HepG2 (cell line): Measurements from ENCODE around the gene MYO5B. TPM values are rescaled to one million over a fixed set of nuclear protein-coding genes. Genes with fewer than 3 reads are reported as not detected.

Experiments used
- ATAC-seq: fragments of 200-7000 bp; cut with Tn5 transposase; 3 replicates; pipeline ENCODE4 v1.9.1; 2020; ENCODE audit warnings: mild to moderate bottlenecking, moderate library complexity
- BruUV-seq: library from RNA; stranded (reverse); fragments of 400-500 nt; replicated peaks from 2 replicates; lab custom pipeline; 2021; lab: Mats Ljungman, UMichigan
- CTCF ChIA-PET: fragments of 300-600 bp; formaldehyde crosslinking; extraction: SDS; loops from one replicate; lab custom pipeline; 2021; ENCODE audit warnings: low total read pairs, inconsistent platforms, low intra/inter-chr PET ratio; lab: Yijun Ruan, JAX
- POLR2A ChIA-PET: fragments of 350-600 bp; sonication (Branson Sonifier 250); formaldehyde crosslinking; loops from one replicate; lab custom pipeline; 2020; ENCODE audit warnings: antibody characterized with exemption, inconsistent platforms; lab: Yijun Ruan, JAX
- DNase-seq: peaks from one replicate; pipeline ENCODE4 v3.0.0-alpha.2; 2015; ENCODE audit warnings: low spot score
- FAIRE-seq: peaks from 3 replicates; lab custom pipeline; 2011; peaks lifted over from hg19 to GRCh38; lab: Jason Lieb, UNC
- H2AFZ ChIP-seq: one replicate; pipeline ENCODE4 v1.6.1; 2011; ENCODE audit warnings: low read length, inconsistent platforms
- H3K27ac ChIP-seq: fragments of 300-600 bp; 3 replicates; pipeline ENCODE4 v1.8.0; 2011; ENCODE audit warnings: mixed run types, mild to moderate bottlenecking, mixed read lengths, low read length, inconsistent platforms; ENCODE audit not compliant: insufficient read depth; ENCODE audit errors: extremely low read length
- H3K27me3 ChIP-seq, 2 experiments: fragments of 200-600 bp in 1 of 2; 2 replicates in 1 of 2; 3 replicates in 1 of 2; pipeline versions ENCODE4 v1.6.0 to v1.8.0; 2011; ENCODE audit warnings: low read length in 2 of 2, mild to moderate bottlenecking in 2 of 2, moderate library complexity in 2 of 2, inconsistent platforms in 1 of 2; ENCODE audit not compliant: insufficient read depth in 2 of 2, control insufficient read depth in 1 of 2
- H3K36me3 ChIP-seq, 2 experiments: fragments of 200-600 bp in 1 of 2; replicated peaks in 1 of 2; 2 replicates in 1 of 2; 3 replicates in 1 of 2; pipeline versions ENCODE4 v1.5.1 to v1.8.0; 2011; ENCODE audit warnings: low read length in 2 of 2, inconsistent platforms in 1 of 2; ENCODE audit not compliant: insufficient read depth in 2 of 2, control insufficient read depth in 1 of 2
- H3K4me1 ChIP-seq: 2 replicates; pipeline ENCODE4 v1.5.1; 2012; ENCODE audit warnings: low read length, inconsistent platforms; ENCODE audit not compliant: insufficient read depth
- H3K4me2 ChIP-seq: 2 replicates; pipeline ENCODE4 v1.6.0; 2011; ENCODE audit warnings: low read depth, low read length, inconsistent platforms
- H3K4me3 ChIP-seq, 3 experiments: fragments of 200-600 bp in 1 of 3; sonication (generic), shearing (Covaris generic) in 1 of 3; replicated peaks in 1 of 3; 2 replicates each; pipeline ENCODE4 v1.5.1; 2011 to 2016; ENCODE audit warnings: low read length in 3 of 3, inconsistent platforms in 2 of 3, low read depth in 2 of 3, mild to moderate bottlenecking in 2 of 3, control low read depth in 1 of 3, mixed read lengths in 1 of 3; ENCODE audit not compliant: insufficient read depth in 1 of 3
- H3K79me2 ChIP-seq: one replicate; pipeline ENCODE4 v1.6.1; 2011; ENCODE audit warnings: low read length, inconsistent platforms; ENCODE audit not compliant: insufficient read depth
- H3K9ac ChIP-seq: 2 replicates; pipeline ENCODE4 v1.6.0; 2011; ENCODE audit warnings: mild to moderate bottlenecking, low read depth, low read length, inconsistent platforms; ENCODE audit not compliant: insufficient read depth
- H3K9me3 ChIP-seq: 2 replicates; pipeline ENCODE4 v1.5.1; 2012; ENCODE audit warnings: mild to moderate bottlenecking, low read length
- H4K20me1 ChIP-seq: 2 replicates; pipeline ENCODE4 v1.6.0; 2011; ENCODE audit warnings: inconsistent platforms, mild to moderate bottlenecking, low read length, moderate library complexity; ENCODE audit not compliant: insufficient read depth
- ISX ChIP-seq: sonication (generic); formaldehyde crosslinking; conservative IDR thresholded peaks from 2 replicates; pipeline ENCODE4 v1.5.0; 2020; ENCODE audit warnings: missing genetic modification reagents
- KDM4B ChIP-seq: sonication (generic); formaldehyde crosslinking; IDR thresholded peaks from 2 replicates; pipeline ENCODE4 v1.4.0; 2020; ENCODE audit warnings: missing genetic modification reagents
- MXD4 ChIP-seq: IDR thresholded peaks from 2 replicates; pipeline ENCODE4 v1.6.1; 2016; ENCODE audit warnings: mild to moderate bottlenecking, missing biosample characterization, missing genetic modification reagents
- RBAK ChIP-seq: sonication (generic); formaldehyde crosslinking; IDR thresholded peaks from 2 replicates; pipeline ENCODE4 v1.5.1; 2020; ENCODE audit warnings: mild to moderate bottlenecking, missing genetic modification reagents
- TAF15 ChIP-seq: fragments of 200-400 bp; formaldehyde crosslinking; IDR thresholded peaks from one replicate; pipeline ENCODE4 v1.6.1; 2018; ENCODE audit warnings: mild to moderate bottlenecking, low read depth, low read length; ENCODE audit not compliant: poor library complexity, severe bottlenecking
- ZBTB8A ChIP-seq: sonication (generic); formaldehyde crosslinking; IDR thresholded peaks from 2 replicates; pipeline ENCODE4 v1.4.0; 2020; ENCODE audit warnings: mild to moderate bottlenecking, low read depth, missing genetic modification reagents, borderline replicate concordance
- ZMYM4 ChIP-seq: sonication (generic); formaldehyde crosslinking; IDR thresholded peaks from 2 replicates; pipeline ENCODE4 v1.8.1; 2023; ENCODE audit warnings: mild to moderate bottlenecking, missing genetic modification reagents
- ZNF10 ChIP-seq: sonication (generic); formaldehyde crosslinking; IDR thresholded peaks from 2 replicates; pipeline ENCODE4 v1.4.0; 2020; ENCODE audit warnings: mild to moderate bottlenecking, low read depth, missing genetic modification reagents, borderline replicate concordance
- ZNF160 ChIP-seq: sonication (generic); formaldehyde crosslinking; IDR thresholded peaks from 2 replicates; pipeline ENCODE4 v1.8.0; 2022; ENCODE audit warnings: mild to moderate bottlenecking, inconsistent platforms, missing genetic modification reagents
- ZNF460 ChIP-seq: sonication (generic); formaldehyde crosslinking; IDR thresholded peaks from 2 replicates; pipeline ENCODE4 v1.5.1; 2020; ENCODE audit warnings: missing genetic modification reagents, mild to moderate bottlenecking, borderline replicate concordance
- ZNF704 ChIP-seq: sonication (generic); formaldehyde crosslinking; IDR thresholded peaks from 2 replicates; pipeline ENCODE4 v1.8.1; 2023; ENCODE audit warnings: mild to moderate bottlenecking, inconsistent platforms, moderate library complexity, missing genetic modification reagents, borderline replicate concordance
- ZNF775 ChIP-seq: sonication (generic); formaldehyde crosslinking; IDR thresholded peaks from 2 replicates; pipeline ENCODE4 v1.4.0; 2020; ENCODE audit warnings: missing genetic modification reagents, mild to moderate bottlenecking, moderate library complexity, borderline replicate concordance
- ZNF776 ChIP-seq: sonication (generic); formaldehyde crosslinking; IDR thresholded peaks from 2 replicates; pipeline ENCODE4 v1.4.0; 2020; ENCODE audit warnings: mild to moderate bottlenecking, missing genetic modification reagents
- ZZZ3 ChIP-seq: sonication (generic); formaldehyde crosslinking; IDR thresholded peaks from 2 replicates; pipeline ENCODE4 v1.4.0; 2020; ENCODE audit warnings: missing genetic modification reagents, mild to moderate bottlenecking, borderline replicate concordance
- WGBS: methylation state at CpG from one replicate; pipeline ENCODE4 v1.1.6; 2017; ENCODE audit warnings: low lambda C conversion rate; 5-methylcytosine and 5-hydroxymethylcytosine counted together
- in situ Hi-C: cut with HindIII; loops from 2 replicates; pipeline ENCODE4 v1.10.0; 2017; ENCODE audit warnings: low pct_unique_long_range_greater_than_20kb; ENCODE audit not compliant: extremely low pct_ligation_motif_present
- intact Hi-C: fragments of 100-400 bp; cut with micrococcal nuclease; formaldehyde crosslinking; loops from one replicate; pipeline ENCODE4 v1.10.0; 2022; ENCODE audit not compliant: unreplicated experiment
- polyA plus RNA-seq, 8 experiments: library from polyadenylated mRNA; depleted of rRNA in 3 of 8; stranded (reverse) in 7 of 8; unstranded in 1 of 8; fragments of >200 nt; fragmentation: Illumina TruSeq in 4 of 8; extraction: Trizol in 4 of 8; gene quantifications; 2 replicates each; pipeline versions ENCODE4 v1.2.1 to v1.2.3, GENCODE V29; 2011 to 2016; ENCODE audit warnings: low read depth in 4 of 8, missing spikeins in 1 of 8, mixed read lengths in 1 of 8; ENCODE audit not compliant: insufficient read depth in 1 of 8
- total RNA-seq, 5 experiments: library from RNA; depleted of rRNA; stranded (reverse); fragments of >200 nt; fragmentation: Illumina TruSeq; extraction: Trizol; gene quantifications; 2 replicates each; pipeline ENCODE4 v1.2.3, GENCODE V29; 2016; ENCODE audit warnings: low read depth in 1 of 5

Gene MYO5B
- total and polyA plus RNA-seq, 2 of the 13 experiments (the other 11 are each of a cell fraction or from before 2014, with no cell fraction given) = 13.1 to 24.0 TPM

- TF ChIP-seq ZNF460 (CRISPR knock-in tag) (no peak), ZNF775 (CRISPR knock-in tag) (no peak), ZNF10 (CRISPR knock-in tag) (no peak), ISX (CRISPR knock-in tag) (no peak), ZNF776 (CRISPR knock-in tag) (no peak), ZZZ3 (CRISPR knock-in tag) (no peak), RBAK (no peak), ZNF160 (CRISPR knock-in tag) (no peak), ZNF704 (CRISPR knock-in tag) (no peak), MXD4 (CRISPR knock-in tag) (no peak), TAF15 (no peak), ZBTB8A (CRISPR knock-in tag) (no peak)
Observed at GRCh38 chr18:49859725-49860124, 335.2 kb downstream of the MYO5B start (continued).

- 57% methylated on average over 6 of the region's 6 CpGs for WGBS
- in situ Hi-C loops = loop anchor here (5.0 kb wide), 2 partner anchors 297 to 347 kb away; partner anchors contain the start of gene LIPG
- no peak overlapping the region for H3K4me2 ChIP-seq
- FAIRE-seq (no peak), ATAC-seq (peak; percentile 48), DNase-seq (no peak)
- intact Hi-C loops = loop anchor here (5.0 kb wide), 2 partner anchors 47 to 72 kb away; partner anchors contain the start of gene ACAA2
- ChIA-PET CTCF (interaction anchor here (2.2 to 3.1 kb wide), 2 partner anchors 299 to 348 kb away, joined by 15 to 33 read pairs; no protein-coding TSS in a partner anchor), POLR2A (interaction anchor here (1.0 to 1.5 kb wide), 6 partner anchors 21 to 372 kb away, joined by 3 to 7 read pairs (median 4); partner anchors contain the start of genes ACAA2 and C18orf32)
- no peaks in the 10 kb centered on the region for H3K9me3 ChIP-seq
- no peak overlapping the region for H3K27ac ChIP-seq
- TF ChIP-seq ZMYM4 (CRISPR knock-in tag) (0 out of 2 replicates have a peak, but pooled peaks have one; percentile 4), KDM4B (CRISPR knock-in tag) (no peak)
- no peak overlapping the region for H3K4me3 ChIP-seq
- H3K27me3 ChIP-seq = no peaks in the 10 kb centered on the region
- no peak overlapping the region for H2AFZ ChIP-seq
- H3K9ac ChIP-seq = no peak overlapping the region
- no TSS peak for BruUV-seq
- no peaks in the 10 kb centered on the region; a peak in 1 of 5 replicates for H3K36me3 ChIP-seq
- H4K20me1 ChIP-seq = no peaks in the 10 kb centered on the region
- peaks cover 16% of the 10 kb centered on the region for H3K4me1 ChIP-seq
- H3K79me2 ChIP-seq = no peaks in the 10 kb centered on the region
Observed at GRCh38 chr18:49859021-49859359, 336.0 kb downstream of the MYO5B start.
